Jurkat, Clone E6-1 (cell line): ENCODE results near the gene SLC13A3.

Experiments used
- DNase-seq: peaks from one replicate; pipeline ENCODE4 v3.0.0-alpha.2; 2011; ENCODE audit warnings: low read depth, low spot score
- H3K4me3 ChIP-seq: 2 replicates; pipeline ENCODE4 v1.5.1; 2011; ENCODE audit warnings: mild to moderate bottlenecking, low read length, control low read depth, moderate library complexity

SLC13A3 gene

GRCh38 chr20:46639587-46639986 lies 11.7 kb downstream of the SLC13A3 start:
- DNase-seq, result no peak

GRCh38 chr20:46638898-46639274 lies 12.4 kb downstream of the SLC13A3 start:
- no peak for DNase-seq

More at GRCh38 chr20:46639587-46639986, 11.7 kb downstream of the SLC13A3 start:
- no peak overlapping the region for H3K4me3 ChIP-seq

GRCh38 chr20:46638134-46638897 lies 12.9 kb downstream of the SLC13A3 start:
- DNase-seq, result no peak
- no peak overlapping the region for H3K4me3 ChIP-seq

More at GRCh38 chr20:46638898-46639274, 12.4 kb downstream of the SLC13A3 start:
- H3K4me3 ChIP-seq, result no peak overlapping the region

- H3K4me3 ChIP-seq, result no peak overlapping the region
- DNase-seq, result no peak
Measured at GRCh38 chr20:46637427-46638133, 13.7 kb downstream of the SLC13A3 start.

GRCh38 chr20:46637020-46637419 lies 14.2 kb downstream of the SLC13A3 start:
- no peak for DNase-seq
- H3K4me3 ChIP-seq, result no peak overlapping the region

GRCh38 chr20:46636514-46636913 lies 14.7 kb downstream of the SLC13A3 start:
- no peak for DNase-seq
- H3K4me3 ChIP-seq, result no peak overlapping the region

- DNase-seq, result no peak
- H3K4me3 ChIP-seq, result no peak overlapping the region
Measured at GRCh38 chr20:46635514-46636136, 15.6 kb downstream of the SLC13A3 start.

- no peak for DNase-seq
- no peak overlapping the region for H3K4me3 ChIP-seq
Measured at GRCh38 chr20:46634528-46634927, 16.7 kb downstream of the SLC13A3 start.

- no peak overlapping the region for H3K4me3 ChIP-seq
- no peak for DNase-seq
Measured at GRCh38 chr20:46631874-46632446, 19.3 kb downstream of the SLC13A3 start.

- H3K4me3 ChIP-seq, result no peak overlapping the region
- no peak for DNase-seq
Measured at GRCh38 chr20:46631212-46631869, 19.9 kb downstream of the SLC13A3 start.

GRCh38 chr20:46630306-46630705 lies 21.0 kb downstream of the SLC13A3 start:
- DNase-seq, result no peak
- H3K4me3 ChIP-seq, result no peak overlapping the region

- no peak overlapping the region for H3K4me3 ChIP-seq
- no peak for DNase-seq
Measured at GRCh38 chr20:46629341-46629740, 21.9 kb downstream of the SLC13A3 start.

- no peak for DNase-seq
- no peak overlapping the region for H3K4me3 ChIP-seq
Measured at GRCh38 chr20:46627234-46627633, 24.0 kb downstream of the SLC13A3 start.

- no peak for DNase-seq
- H3K4me3 ChIP-seq, result no peak overlapping the region
Measured at GRCh38 chr20:46626758-46627157, 24.5 kb downstream of the SLC13A3 start.

GRCh38 chr20:46625875-46626373 lies 25.3 kb downstream of the SLC13A3 start:
- no peak for DNase-seq
- H3K4me3 ChIP-seq, result no peak overlapping the region

- DNase-seq, result no peak
- no peak overlapping the region for H3K4me3 ChIP-seq
Measured at GRCh38 chr20:46624946-46625345, 26.3 kb downstream of the SLC13A3 start.

GRCh38 chr20:46622165-46622564 lies 29.1 kb downstream of the SLC13A3 start:
- no peak for DNase-seq
- no peak overlapping the region for H3K4me3 ChIP-seq

GRCh38 chr20:46621492-46621891 lies 29.8 kb downstream of the SLC13A3 start:
- no peak for DNase-seq
- H3K4me3 ChIP-seq, result no peak overlapping the region

GRCh38 chr20:46619445-46619844 lies 31.8 kb downstream of the SLC13A3 start:
- no peak for DNase-seq
- H3K4me3 ChIP-seq, result no peak overlapping the region
